Liver (tissue), 9 donors: ENCODE data around the gene GREM1. TPM values are rescaled to one million over a fixed set of nuclear protein-coding genes. Genes with fewer than 3 reads are reported as not detected.

ENCODE experiments used
- DNase-seq: peaks from one replicate; pipeline ENCODE4 v3.0.0-alpha.2; 2017; ENCODE audit warnings: low spot score
- H3K27ac ChIP-seq, 2 donors: one replicate each; pipeline ENCODE4 v1.7.0; 2013; ENCODE audit warnings: inconsistent platforms in 2 of 2, low read length in 2 of 2, control low read depth in 1 of 2, low read depth in 1 of 2, mild to moderate bottlenecking in 1 of 2
- H3K27me3 ChIP-seq, 4 donors: one replicate each; pipeline versions ENCODE4 v1.6.1 to v1.7.0; 2013; ENCODE audit warnings: low read length in 3 of 4, inconsistent platforms in 1 of 4, mild to moderate bottlenecking in 1 of 4, moderate library complexity in 1 of 4; ENCODE audit not compliant: control insufficient read depth in 4 of 4, insufficient read depth in 4 of 4
- H3K36me3 ChIP-seq, 4 donors: one replicate each; pipeline versions ENCODE4 v1.6.1 to v1.7.0; 2013; ENCODE audit warnings: low read length in 3 of 4, mild to moderate bottlenecking in 3 of 4, low read depth in 1 of 4, moderate library complexity in 1 of 4; ENCODE audit not compliant: control insufficient read depth in 4 of 4, insufficient read depth in 3 of 4
- H3K4me1 ChIP-seq, 4 donors: one replicate each; pipeline versions ENCODE4 v1.6.1 to v1.7.0; 2013; ENCODE audit warnings: low read length in 3 of 4, mild to moderate bottlenecking in 3 of 4, moderate library complexity in 1 of 4; ENCODE audit not compliant: control insufficient read depth in 4 of 4, insufficient read depth in 4 of 4
- H3K4me3 ChIP-seq, 3 donors: one replicate each; pipeline versions ENCODE4 v1.6.1 to v1.7.0; 2013; ENCODE audit warnings: low read length in 3 of 3, control low read depth in 1 of 3, low read depth in 1 of 3, mild to moderate bottlenecking in 1 of 3
- H3K9ac ChIP-seq, 2 donors: one replicate each; pipeline ENCODE4 v1.7.0; 2013; ENCODE audit warnings: low read length in 2 of 2, mild to moderate bottlenecking in 2 of 2, moderate library complexity in 2 of 2, control low read depth in 1 of 2, low read depth in 1 of 2
- H3K9me3 ChIP-seq, 4 donors: one replicate each; pipeline versions ENCODE4 v1.6.1 to v1.7.0; 2013; ENCODE audit warnings: low read length in 3 of 4; ENCODE audit not compliant: control insufficient read depth in 4 of 4
- ATF3 ChIP-seq: IDR thresholded peaks from 2 replicates; pipeline ENCODE4 v1.6.1; 2016; ENCODE audit warnings: antibody characterized with exemption
- CTCF ChIP-seq: fragments of 150-350 bp; IDR thresholded peaks from 2 replicates; pipeline ENCODE4 v1.5.1; 2017; ENCODE audit warnings: improper control_type of control experiment, low read depth, low read length; ENCODE audit not compliant: missing input control
- FOXA1 ChIP-seq: IDR thresholded peaks from 2 replicates; pipeline ENCODE4 v1.6.1; 2016; ENCODE audit warnings: antibody characterized with exemption
- GABPA ChIP-seq, 2 donors: IDR thresholded peaks in 1 of 2; conservative IDR thresholded peaks in 1 of 2; 2 replicates each; pipeline ENCODE4 v1.6.1; 2016; ENCODE audit warnings: antibody characterized with exemption in 2 of 2, mild to moderate bottlenecking in 1 of 2, moderate library complexity in 1 of 2
- HNF4A ChIP-seq, 2 donors: conservative IDR thresholded peaks; 2 replicates each; pipeline ENCODE4 v1.6.1; 2016; ENCODE audit warnings: antibody characterized with exemption in 2 of 2, mild to moderate bottlenecking in 2 of 2
- HNF4G ChIP-seq: IDR thresholded peaks from 2 replicates; pipeline ENCODE4 v1.6.1; 2016; ENCODE audit warnings: antibody characterized with exemption
- JUND ChIP-seq, 2 donors: IDR thresholded peaks; 2 replicates each; pipeline ENCODE4 v1.6.1; 2016; ENCODE audit warnings: antibody characterized with exemption in 2 of 2
- MAX ChIP-seq: IDR thresholded peaks from 2 replicates; pipeline ENCODE4 v1.6.1; 2016; ENCODE audit warnings: antibody characterized with exemption
- NR2F2 ChIP-seq: IDR thresholded peaks from 2 replicates; pipeline ENCODE4 v1.6.1; 2016; ENCODE audit warnings: antibody characterized with exemption
- RAD21 ChIP-seq, 2 donors: IDR thresholded peaks; 2 replicates each; pipeline ENCODE4 v1.6.1; 2016; ENCODE audit warnings: antibody characterized with exemption in 2 of 2, mild to moderate bottlenecking in 2 of 2
- SP1 ChIP-seq: IDR thresholded peaks from 2 replicates; pipeline ENCODE4 v1.6.1; 2018; ENCODE audit warnings: antibody characterized with exemption, mild to moderate bottlenecking
- TAF1 ChIP-seq: conservative IDR thresholded peaks from 2 replicates; pipeline ENCODE4 v1.6.1; 2016; ENCODE audit warnings: antibody characterized with exemption, mild to moderate bottlenecking
- YY1 ChIP-seq: IDR thresholded peaks from 2 replicates; pipeline ENCODE4 v1.6.1; 2016; ENCODE audit warnings: antibody characterized with exemption, mild to moderate bottlenecking
- WGBS: extraction: QIAGEN DNeasy Blood & Tissue Kit; methylation state at CpG from one replicate; pipeline ENCODE4 v1.1.7; 2013; 5-methylcytosine and 5-hydroxymethylcytosine counted together
- polyA plus RNA-seq, 2 donors: library from polyadenylated mRNA; stranded (reverse) in 1 of 2; unstranded in 1 of 2; fragments of 200-250 nt in 1 of 2; fragments of >200 nt in 1 of 2; fragmentation: Nextera tagmentation in 1 of 2; extraction: Ambion mirVana in 1 of 2; gene quantifications; one replicate each; pipeline versions ENCODE4 v1.2.1 to v1.2.3, GENCODE V29; 2013 to 2015
- total RNA-seq, 2 donors: library from RNA; depleted of rRNA; stranded (reverse); fragments of >200 nt; gene quantifications; one replicate each; pipeline ENCODE4 v1.2.3, GENCODE V29; 2014
- donor health status: healthy.
- donor health status: healthy.
- donor health status: healthy.
- donor health status: healthy.
- donor health status: healthy.

The GREM1 gene
- total and polyA plus RNA-seq, 4 donors: under 0.01 to 1.6 (median 0.50) TPM

GRCh38 chr15:32705446-32705845 lies 12.4 kb upstream of the GREM1 start (continued):
- TF ChIP-seq NR2F2: no peak
- TF ChIP-seq HNF4G: no peak
- no peak for TF ChIP-seq SP1

- 93% methylated on average over 3 of the region's 3 CpGs for WGBS
- no peak for DNase-seq
These were observed 11.1 kb upstream of the GREM1 start for GRCh38 chr15:32706704-32707103.

GRCh38 chr15:32707436-32707835 lies 10.4 kb upstream of the GREM1 start:
- Histone ChIP-seq H3K4me3 (no peak overlapping the region), H3K27me3 (no peaks in the 10 kb centered on the region), H3K36me3 (no peaks in the 10 kb centered on the region), H3K4me1 (peaks cover 0 to 9% (median 5%) of the 10 kb centered on the region in 4 donors), H3K9me3 (no peaks in the 10 kb centered on the region), H3K27ac (no peak overlapping the region), H3K9ac (no peak overlapping the region)
- WGBS: 74% methylated on average over 6 of the region's 6 CpGs
- DNase-seq: no peak
- TF ChIP-seq TAF1 (no peak), CTCF (no peak), MAX (no peak), YY1 (no peak), ATF3 (no peak)

More at GRCh38 chr15:32706704-32707103, 11.1 kb upstream of the GREM1 start:
- no peak overlapping the region for H3K9ac ChIP-seq
- no peaks in the 10 kb centered on the region for H3K27me3 ChIP-seq
- H3K27ac ChIP-seq: no peak overlapping the region
- no peaks in the 10 kb centered on the region for H3K9me3 ChIP-seq
- no peak overlapping the region for H3K4me3 ChIP-seq
- TF ChIP-seq HNF4A (conservative IDR thresholded peaks at IDR 0.05) (no peak), FOXA1 (no peak), TAF1 (no peak), RAD21 (IDR thresholded peaks at IDR 0.05) (no peak), JUND (IDR thresholded peaks at IDR 0.05) (no peak), MAX (no peak), GABPA (IDR thresholded peaks at IDR 0.05 in 1 of 2, conservative IDR thresholded peaks at IDR 0.05 in 1 of 2) (no peak), CTCF (no peak)
- H3K36me3 ChIP-seq: no peaks in the 10 kb centered on the region
- H3K4me1 ChIP-seq: peaks cover 0 to 9% (median 5%) of the 10 kb centered on the region in 4 donors
